ENCODE measurements around the gene ADGRV1. TPM values are rescaled to one million over a fixed set of nuclear protein-coding genes. Genes with fewer than 3 reads are reported as not detected.

ADGRV1 gene
- total RNA-seq, 2 donors from 2014 or later: 16.4 to 20.9 TPM

- Histone ChIP-seq H3K27me3 (replicated peaks; ENCODE audit: insufficient read depth) (no peaks in the 10 kb centered on the region), H3K9me3 (no peaks in the 10 kb centered on the region), H3K4me1 (replicated peaks) (no peaks in the 10 kb centered on the region), H3K36me3 (no peaks in the 10 kb centered on the region), H3K4me3 (no peak overlapping the region), H3K27ac (no peak overlapping the region)
- 66% methylated on average over 2 of the region's 2 CpGs for WGBS
- no peak for DNase-seq (ENCODE audit: low spot score)
- intact Hi-C loops (cut with DNase I): no loop called here
- no peak for TF ChIP-seq CTCF (IDR thresholded peaks at IDR 0.05)
Measured at GRCh38 chr5:90741022-90741564, 182.5 kb downstream of the ADGRV1 start.

- Histone ChIP-seq H3K27ac (no peak overlapping the region), H3K27me3 (replicated peaks; ENCODE audit: insufficient read depth) (no peaks in the 10 kb centered on the region), H3K4me3 (no peak overlapping the region), H3K36me3 (no peaks in the 10 kb centered on the region), H3K9me3 (no peaks in the 10 kb centered on the region), H3K4me1 (replicated peaks) (no peaks in the 10 kb centered on the region)
- WGBS: 98% methylated on average over 1 of the region's 1 CpG
- intact Hi-C loops (cut with DNase I): no loop called here
- TF ChIP-seq POLR2AphosphoS5 (IDR thresholded peaks at IDR 0.05) (no peak), CTCF (IDR thresholded peaks at IDR 0.05) (no peak), POLR2A (IDR thresholded peaks at IDR 0.05) (no peak)
- no peak for DNase-seq (ENCODE audit: low spot score)
Measured at GRCh38 chr5:90746119-90746518, 187.5 kb downstream of the ADGRV1 start.

GRCh38 chr5:90747175-90747574 is 188.6 kb downstream of the ADGRV1 start:
- Histone ChIP-seq H3K36me3 (no peaks in the 10 kb centered on the region), H3K9me3 (no peaks in the 10 kb centered on the region), H3K27me3 (replicated peaks; ENCODE audit: insufficient read depth) (no peaks in the 10 kb centered on the region), H3K4me1 (replicated peaks) (no peaks in the 10 kb centered on the region), H3K27ac (no peak overlapping the region), H3K4me3 (no peak overlapping the region)
- 58% methylated on average over 3 of the region's 3 CpGs for WGBS
- intact Hi-C loops (cut with DNase I): no loop called here
- no peak for TF ChIP-seq POLR2AphosphoS5 (IDR thresholded peaks at IDR 0.05)
- no peak for TF ChIP-seq CTCF (IDR thresholded peaks at IDR 0.05)
- TF ChIP-seq POLR2A (IDR thresholded peaks at IDR 0.05): no peak
- no peak for DNase-seq (ENCODE audit: low spot score)

- TF ChIP-seq POLR2A (IDR thresholded peaks at IDR 0.05) (no peak), CTCF (IDR thresholded peaks at IDR 0.05) (no peak), POLR2AphosphoS5 (IDR thresholded peaks at IDR 0.05) (no peak)
- Histone ChIP-seq H3K27me3 (replicated peaks; ENCODE audit: insufficient read depth) (no peaks in the 10 kb centered on the region), H3K4me1 (replicated peaks) (no peaks in the 10 kb centered on the region), H3K9me3 (no peaks in the 10 kb centered on the region), H3K27ac (no peak overlapping the region), H3K36me3 (no peaks in the 10 kb centered on the region), H3K4me3 (no peak overlapping the region)
- whole genome bisulfite sequencing: 95% methylated on average over 2 of the region's 2 CpGs
- intact Hi-C loops (cut with DNase I): no loop called here
- no peak for DNase-seq (ENCODE audit: low spot score)
Measured at GRCh38 chr5:90747693-90748092, 189.1 kb downstream of the ADGRV1 start.

GRCh38 chr5:90759119-90759518 is 200.5 kb downstream of the ADGRV1 start:
- DNase-seq (ENCODE audit: low spot score): no peak
- intact Hi-C loops (cut with DNase I): no loop called here
- H3K27ac ChIP-seq: no peak overlapping the region

More at GRCh38 chr5:90759119-90759518, 200.5 kb downstream of the ADGRV1 start:
- Histone ChIP-seq H3K36me3 (no peaks in the 10 kb centered on the region), H3K27me3 (replicated peaks; ENCODE audit: insufficient read depth) (no peaks in the 10 kb centered on the region), H3K4me3 (no peak overlapping the region), H3K4me1 (replicated peaks) (no peaks in the 10 kb centered on the region), H3K9me3 (no peaks in the 10 kb centered on the region)
- WGBS: 93% methylated on average over 2 of the region's 2 CpGs
- no peak for TF ChIP-seq CTCF (IDR thresholded peaks at IDR 0.05)
- no peak for TF ChIP-seq POLR2AphosphoS5 (IDR thresholded peaks at IDR 0.05)
- no peak for TF ChIP-seq POLR2A (IDR thresholded peaks at IDR 0.05)

All from prostate gland (tissue), 2 donors.